HepG2 (cell line): ENCODE results near the gene SMPD3. TPM values are rescaled to one million over a fixed set of nuclear protein-coding genes. Genes with fewer than 3 reads are reported as not detected.

Experiments used
- CTCF ChIP-seq: sonication (generic); formaldehyde crosslinking; IDR thresholded peaks from 2 replicates; pipeline ENCODE4 v1.5.0; 2020; ENCODE audit warnings: mild to moderate bottlenecking, missing genetic modification reagents, moderate library complexity
- GPBP1L1 ChIP-seq: sonication (generic); formaldehyde crosslinking; IDR thresholded peaks from 2 replicates; pipeline ENCODE4 v1.5.0; 2020; ENCODE audit warnings: mild to moderate bottlenecking, missing genetic modification reagents
- HMGXB4 ChIP-seq, 2 experiments: sonication (generic) in 1 of 2; formaldehyde crosslinking in 1 of 2; IDR thresholded peaks; 2 replicates each; pipeline versions ENCODE4 v1.4.0 to v1.6.1; 2018 to 2020; ENCODE audit warnings: missing genetic modification reagents in 2 of 2, borderline replicate concordance in 1 of 2, low read depth in 1 of 2, mild to moderate bottlenecking in 1 of 2, missing biosample characterization in 1 of 2
- NR1H2 ChIP-seq: sonication (generic); formaldehyde crosslinking; IDR thresholded peaks from 2 replicates; pipeline ENCODE4 v1.8.1; 2022; ENCODE audit warnings: low read depth, missing genetic modification reagents, borderline replicate concordance
- PATZ1 ChIP-seq: sonication (generic); formaldehyde crosslinking; IDR thresholded peaks from 2 replicates; pipeline ENCODE4 v1.4.0; 2020; ENCODE audit warnings: missing genetic modification reagents
- TFAP4 ChIP-seq: sonication (generic); IDR thresholded peaks from 2 replicates; pipeline ENCODE4 v1.6.1; 2016; ENCODE audit warnings: low read depth, borderline replicate concordance
- ZBTB33 ChIP-seq: sonication (generic); formaldehyde crosslinking; IDR thresholded peaks from 2 replicates; pipeline ENCODE4 v1.4.0; 2020; ENCODE audit warnings: missing genetic modification reagents
- ZNF513 ChIP-seq: sonication (generic); formaldehyde crosslinking; conservative IDR thresholded peaks from 2 replicates; pipeline ENCODE4 v1.5.0; 2020; ENCODE audit warnings: missing genetic modification reagents
- ZNF629 ChIP-seq: sonication (generic); formaldehyde crosslinking; conservative IDR thresholded peaks from 2 replicates; pipeline ENCODE4 v1.5.0; 2020; ENCODE audit warnings: missing genetic modification reagents
- ZNF670 ChIP-seq: sonication (generic); formaldehyde crosslinking; IDR thresholded peaks from 2 replicates; pipeline ENCODE4 v1.8.0; 2022; ENCODE audit warnings: mild to moderate bottlenecking, missing genetic modification reagents, borderline replicate concordance
- ZNF687 ChIP-seq: sonication (generic); formaldehyde crosslinking; IDR thresholded peaks from 2 replicates; pipeline ENCODE4 v1.5.1; 2020; ENCODE audit warnings: mild to moderate bottlenecking, missing genetic modification reagents, moderate library complexity
- polyA plus RNA-seq, 8 experiments: library from polyadenylated mRNA; depleted of rRNA in 3 of 8; stranded (reverse) in 7 of 8; unstranded in 1 of 8; fragments of >200 nt; fragmentation: Illumina TruSeq in 4 of 8; extraction: Trizol in 4 of 8; gene quantifications; 2 replicates each; pipeline versions ENCODE4 v1.2.1 to v1.2.3, GENCODE V29; 2011 to 2016; ENCODE audit warnings: low read depth in 4 of 8, missing spikeins in 1 of 8, mixed read lengths in 1 of 8; ENCODE audit not compliant: insufficient read depth in 1 of 8
- total RNA-seq, 5 experiments: library from RNA; depleted of rRNA; stranded (reverse); fragments of >200 nt; fragmentation: Illumina TruSeq; extraction: Trizol; gene quantifications; 2 replicates each; pipeline ENCODE4 v1.2.3, GENCODE V29; 2016; ENCODE audit warnings: low read depth in 1 of 5

SMPD3 gene
- total and polyA plus RNA-seq, 2 of the 13 experiments (the other 11 are each of a cell fraction or from before 2014, with no cell fraction given), result 0.07 to 0.32 TPM

- TF ChIP-seq GPBP1L1 (CRISPR knock-in tag) (no peak), CTCF (CRISPR knock-in tag) (peak; percentile 76), ZNF687 (CRISPR knock-in tag) (no peak), ZNF670 (CRISPR knock-in tag) (no peak), TFAP4 (no peak), ZBTB33 (no peak), ZNF513 (CRISPR knock-in tag) (no peak), PATZ1 (0 out of 2 replicates have a peak, but pooled peaks have one; percentile 44), NR1H2 (CRISPR knock-in tag) (no peak), ZNF629 (peak; percentile 49; the same call in 1 of the 2 replicates), HMGXB4 (CRISPR knock-in tag; IDR thresholded peaks at IDR 0.05; ENCODE audit: borderline replicate concordance in 1 of 2, low read depth in 1 of 2) (peak in 1 of 2 experiments; percentile 39; a peak in 1 of 4 replicates)
Observed at GRCh38 chr16:68367030-68367429, 81.3 kb downstream of the SMPD3 start (continued).
